ENCODE data around the gene ZSCAN26.

ZSCAN26 gene

GRCh38 chr6:28322661-28323060, 55.7 kb downstream of the ZSCAN26 start:
- no peak for DNase-seq (ENCODE audit: low spot score)

GRCh38 chr6:28323813-28324424, 57.0 kb downstream of the ZSCAN26 start:
- no peak for DNase-seq (ENCODE audit: low spot score)

GRCh38 chr6:28326371-28326948, 59.5 kb downstream of the ZSCAN26 start:
- DNase-seq (ENCODE audit: low spot score): no peak

Measured in kidney capillary endothelial cell (primary cell).